Measurements from ENCODE around the gene C1QTNF2. TPM values are rescaled to one million over a fixed set of nuclear protein-coding genes. Genes with fewer than 3 reads are reported as not detected.
A peak's percentile ranks its signal among the peaks of the same experiment; 100 is the strongest.

Gene C1QTNF2
- polyA plus RNA-seq, 1 experiment = 1.1 TPM

- H3K27ac ChIP-seq (ENCODE audit: low read depth, low read length) = no peak overlapping the region
- TF ChIP-seq CTCF (IDR thresholded peaks at IDR 0.05; ENCODE audit: low read depth, low read length) = no peak
- CTCF ChIA-PET = interaction anchor here (1.0 to 1.8 kb wide), 4 partner anchors 32 to 290 kb away, joined by 3 to 6 read pairs (median 4); no protein-coding TSS in a partner anchor
- H3K27me3 ChIP-seq (ENCODE audit: control insufficient read depth, insufficient read depth, low read length) = peaks cover 4% of the 10 kb centered on the region
- no peaks in the 10 kb centered on the region; the same call in 1 of the 2 replicates for H3K9me3 ChIP-seq (ENCODE audit: control insufficient read depth, insufficient read depth, low read length)
- H3K4me3 ChIP-seq (ENCODE audit: low read depth, low read length) = peak overlapping the region; percentile 84
- DNase-seq (ENCODE audit: low read depth, low spot score) = no peak
- POLR2A ChIA-PET = no interaction called here
Measured at GRCh38 chr5:160311491-160312133, 58.8 kb downstream of the C1QTNF2 start.

GRCh38 chr5:160310552-160311295, 59.7 kb downstream of the C1QTNF2 start:
- POLR2A ChIA-PET = no interaction called here

GRCh38 chr5:160310140-160310539, 60.3 kb downstream of the C1QTNF2 start:
- Histone ChIP-seq H3K27me3 (ENCODE audit: control insufficient read depth, insufficient read depth, low read length) (peaks cover 4% of the 10 kb centered on the region), H3K4me3 (ENCODE audit: low read depth, low read length) (no peak overlapping the region), H3K9me3 (ENCODE audit: control insufficient read depth, insufficient read depth, low read length) (no peaks in the 10 kb centered on the region; the same call in 1 of the 2 replicates), H3K27ac (ENCODE audit: low read depth, low read length) (no peak overlapping the region)
- DNase-seq (ENCODE audit: low read depth, low spot score) = no peak
- ChIA-PET POLR2A (no interaction called here), CTCF (interaction anchor here (0.6 to 0.9 kb wide), 2 partner anchors 35 to 212 kb away, joined by 3 to 4 read pairs; no protein-coding TSS in a partner anchor)
- no peak for TF ChIP-seq CTCF (IDR thresholded peaks at IDR 0.05; ENCODE audit: low read depth, low read length)

More at GRCh38 chr5:160310552-160311295, 59.7 kb downstream of the C1QTNF2 start:
- H3K4me3 ChIP-seq (ENCODE audit: low read depth, low read length) = no peak overlapping the region
- no peak for TF ChIP-seq CTCF (IDR thresholded peaks at IDR 0.05; ENCODE audit: low read depth, low read length)
- peaks cover 4% of the 10 kb centered on the region for H3K27me3 ChIP-seq (ENCODE audit: control insufficient read depth, insufficient read depth, low read length)
- H3K27ac ChIP-seq (ENCODE audit: low read depth, low read length) = no peak overlapping the region
- no peaks in the 10 kb centered on the region; the same call in 1 of the 2 replicates for H3K9me3 ChIP-seq (ENCODE audit: control insufficient read depth, insufficient read depth, low read length)
- no peak for DNase-seq (ENCODE audit: low read depth, low spot score)
- CTCF ChIA-PET = interaction anchor here (0.9 to 1.8 kb wide), 4 partner anchors 34 to 289 kb away, joined by 3 to 6 read pairs (median 4); no protein-coding TSS in a partner anchor

- H3K27ac ChIP-seq (ENCODE audit: low read depth, low read length) = no peak overlapping the region
- POLR2A ChIA-PET = no interaction called here
- CTCF ChIA-PET = interaction anchor here (0.6 to 0.9 kb wide), 3 partner anchors 34 to 285 kb away, joined by 3 to 8 read pairs (median 4); no protein-coding TSS in a partner anchor
- DNase-seq (ENCODE audit: low read depth, low spot score) = no peak
- H3K9me3 ChIP-seq (ENCODE audit: control insufficient read depth, insufficient read depth, low read length) = no peaks in the 10 kb centered on the region; the same call in 1 of the 2 replicates
- TF ChIP-seq CTCF (IDR thresholded peaks at IDR 0.05; ENCODE audit: low read depth, low read length) = no peak
- H3K27me3 ChIP-seq (ENCODE audit: control insufficient read depth, insufficient read depth, low read length) = no peaks in the 10 kb centered on the region
- H3K4me3 ChIP-seq (ENCODE audit: low read depth, low read length) = no peak overlapping the region
Measured at GRCh38 chr5:160306696-160307095, 63.7 kb downstream of the C1QTNF2 start.

GRCh38 chr5:160305319-160305718, 65.1 kb downstream of the C1QTNF2 start:
- CTCF ChIA-PET = no interaction called here
- POLR2A ChIA-PET = no interaction called here

More at GRCh38 chr5:160305319-160305718, 65.1 kb downstream of the C1QTNF2 start:
- TF ChIP-seq CTCF (IDR thresholded peaks at IDR 0.05; ENCODE audit: low read depth, low read length) = no peak
- no peaks in the 10 kb centered on the region for H3K9me3 ChIP-seq (ENCODE audit: control insufficient read depth, insufficient read depth, low read length)
- DNase-seq (ENCODE audit: low read depth, low spot score) = no peak
- no peaks in the 10 kb centered on the region for H3K27me3 ChIP-seq (ENCODE audit: control insufficient read depth, insufficient read depth, low read length)
- no peak overlapping the region for H3K4me3 ChIP-seq (ENCODE audit: low read depth, low read length)
- no peak overlapping the region for H3K27ac ChIP-seq (ENCODE audit: low read depth, low read length)
